ENCODE results near the gene ALPK3. TPM values are rescaled to one million over a fixed set of nuclear protein-coding genes. Genes with fewer than 3 reads are reported as not detected.

The ALPK3 gene
- total and polyA plus RNA-seq, 10 of the 15 experiments (the other 5 are each of a cell fraction or from before 2014, with no cell fraction given): under 0.01 to 0.05 (median 0.02) TPM; not detected in 6

GRCh38 chr15:84893607-84894006 lies 76.5 kb downstream of the ALPK3 start:
- no peak for FAIRE-seq
- no peak for ATAC-seq
- Histone ChIP-seq H3K9ac (ENCODE audit: control insufficient read depth, insufficient read depth, low read length) (no peak overlapping the region), H3K4me3 (no peak overlapping the region), H3K27me3 (replicated peaks in 1 of 2; ENCODE audit: control insufficient read depth in 2 of 2, insufficient read depth in 2 of 2, low read length in 1 of 2) (no peaks in the 10 kb centered on the region; a peak in 1 of 4 replicates), H3K4me2 (ENCODE audit: control insufficient read depth, insufficient read depth) (no peak overlapping the region), H3K27ac (ENCODE audit: control insufficient read depth, insufficient read depth) (no peak overlapping the region), H3K79me2 (ENCODE audit: control insufficient read depth, insufficient read depth, low read length) (no peaks in the 10 kb centered on the region), H2AFZ (ENCODE audit: control insufficient read depth, low read depth, low read length) (no peak overlapping the region), H3K9me3 (replicated peaks; ENCODE audit: control insufficient read depth, insufficient read depth, low read length) (no peaks in the 10 kb centered on the region), H4K20me1 (ENCODE audit: control insufficient read depth, insufficient read depth) (no peaks in the 10 kb centered on the region), H3K4me1 (ENCODE audit: control insufficient read depth, insufficient read depth, low read length) (no peaks in the 10 kb centered on the region), H3K36me3 (ENCODE audit: control insufficient read depth in 2 of 2, insufficient read depth in 2 of 2, low read length in 1 of 2) (no peaks in the 10 kb centered on the region)
- in situ Hi-C loops (cut with MboI): no loop called here
- CTCF ChIA-PET: no interaction called here
- intact Hi-C loops (cut with micrococcal nuclease; ENCODE audit: unreplicated experiment): no loop called here
- WGBS (ENCODE audit: insufficient coverage, insufficient replicate concordance, low lambda C conversion rate, missing lambda C conversion rate): 25% methylated on average over 10 of the region's 10 CpGs
- TF ChIP-seq CBX5 (IDR thresholded peaks at IDR 0.05; ENCODE audit: low read depth): no peak
- no peak for TF ChIP-seq SIN3A (IDR thresholded peaks at IDR 0.05; ENCODE audit: low read depth, low read length)
- TF ChIP-seq BCL3 (IDR thresholded peaks at IDR 0.05; ENCODE audit: borderline replicate concordance, insufficient read depth, low read depth, low read length, poor library complexity, severe bottlenecking): no peak
- TF ChIP-seq E2F4 (IDR thresholded peaks at IDR 0.05; ENCODE audit: low read depth, low read length): no peak
- TF ChIP-seq EGR1 (IDR thresholded peaks at IDR 0.05; ENCODE audit: borderline replicate concordance in 1 of 2, low read depth in 2 of 2, low read length in 2 of 2): no peak
- TF ChIP-seq FOXK2 (IDR thresholded peaks at IDR 0.05): no peak
- TF ChIP-seq PBX3 (IDR thresholded peaks at IDR 0.05; ENCODE audit: insufficient replicate concordance, low read depth, low read length): no peak
- TF ChIP-seq PML (IDR thresholded peaks at IDR 0.05; ENCODE audit: low read length): no peak
- TF ChIP-seq LARP7 (IDR thresholded peaks at IDR 0.05): no peak
- no peak for TF ChIP-seq BHLHE40 (IDR thresholded peaks at IDR 0.05; ENCODE audit: borderline replicate concordance in 1 of 2, low read depth in 2 of 2, low read length in 1 of 2)
- TF ChIP-seq MYB (IDR thresholded peaks at IDR 0.05; ENCODE audit: borderline replicate concordance, low read depth, low read length): no peak
- no peak for TF ChIP-seq TBL1XR1 (IDR thresholded peaks at IDR 0.05; ENCODE audit: low read depth, low read length)
- no peak for TF ChIP-seq HSF1 (IDR thresholded peaks at IDR 0.05; ENCODE audit: low read depth, low read length)
- no peak for TF ChIP-seq REST (IDR thresholded peaks at IDR 0.05; ENCODE audit: low read depth, low read length)
- DNase-seq (ENCODE audit: low read depth, low spot score): no peak
- RAD21 ChIA-PET (ENCODE audit: unreplicated experiment): no interaction called here
- SMC1A ChIA-PET (ENCODE audit: uncharacterized antibody, unreplicated experiment): no interaction called here
- POLR2A ChIA-PET: no interaction called here
- BruUV-seq (replicated peaks): no TSS peak

Measured in GM12878 (cell line).